ENCODE data around the gene RUNX1. TPM values are rescaled to one million over a fixed set of nuclear protein-coding genes. Genes with fewer than 3 reads are reported as not detected.

The RUNX1 gene
- total and polyA plus RNA-seq, 10 of the 15 experiments (the other 5 are each of a cell fraction or from before 2014, with no cell fraction given) = 0.90 to 15.2 (median 4.1) TPM

DNA sequence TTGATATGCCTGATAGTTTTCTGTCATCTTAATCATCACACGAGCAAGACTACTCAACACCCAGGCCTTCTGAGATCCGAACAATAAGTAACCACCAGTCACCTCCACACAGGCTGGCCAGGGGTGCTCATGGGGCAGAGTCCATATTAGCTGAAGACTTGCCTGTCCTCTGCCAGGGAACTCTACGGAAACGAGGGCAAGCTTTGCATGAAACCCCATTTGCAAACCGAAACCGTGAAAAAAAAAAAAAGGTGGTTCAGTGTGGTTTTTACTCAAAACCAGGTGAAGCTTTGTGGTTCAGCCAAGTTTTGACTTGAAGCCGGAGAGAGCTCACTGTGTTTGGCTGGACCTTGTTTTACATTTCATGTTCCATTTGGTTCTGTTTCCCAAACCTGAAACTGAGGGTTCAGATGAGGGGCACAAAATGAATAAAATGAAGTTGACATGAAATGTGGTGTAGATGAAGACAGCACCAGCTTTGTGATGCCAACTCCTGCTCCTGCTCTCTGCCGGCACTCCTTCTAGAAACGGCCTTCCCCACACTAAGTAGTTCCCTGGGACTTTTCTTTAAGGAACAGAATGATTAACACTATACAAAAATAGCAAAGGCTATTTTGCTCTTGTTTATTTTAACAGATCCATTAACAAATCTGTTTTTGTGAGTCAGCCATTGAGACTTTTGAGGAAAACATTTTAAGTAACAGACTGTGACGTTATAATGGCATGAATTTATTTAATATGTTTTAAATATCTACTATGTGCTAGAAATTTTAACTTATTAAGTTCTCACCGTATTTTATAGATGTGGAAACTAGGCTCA is 74.7 kb downstream of the RUNX1 start (continued):
- TF ChIP-seq, protein P1, sequence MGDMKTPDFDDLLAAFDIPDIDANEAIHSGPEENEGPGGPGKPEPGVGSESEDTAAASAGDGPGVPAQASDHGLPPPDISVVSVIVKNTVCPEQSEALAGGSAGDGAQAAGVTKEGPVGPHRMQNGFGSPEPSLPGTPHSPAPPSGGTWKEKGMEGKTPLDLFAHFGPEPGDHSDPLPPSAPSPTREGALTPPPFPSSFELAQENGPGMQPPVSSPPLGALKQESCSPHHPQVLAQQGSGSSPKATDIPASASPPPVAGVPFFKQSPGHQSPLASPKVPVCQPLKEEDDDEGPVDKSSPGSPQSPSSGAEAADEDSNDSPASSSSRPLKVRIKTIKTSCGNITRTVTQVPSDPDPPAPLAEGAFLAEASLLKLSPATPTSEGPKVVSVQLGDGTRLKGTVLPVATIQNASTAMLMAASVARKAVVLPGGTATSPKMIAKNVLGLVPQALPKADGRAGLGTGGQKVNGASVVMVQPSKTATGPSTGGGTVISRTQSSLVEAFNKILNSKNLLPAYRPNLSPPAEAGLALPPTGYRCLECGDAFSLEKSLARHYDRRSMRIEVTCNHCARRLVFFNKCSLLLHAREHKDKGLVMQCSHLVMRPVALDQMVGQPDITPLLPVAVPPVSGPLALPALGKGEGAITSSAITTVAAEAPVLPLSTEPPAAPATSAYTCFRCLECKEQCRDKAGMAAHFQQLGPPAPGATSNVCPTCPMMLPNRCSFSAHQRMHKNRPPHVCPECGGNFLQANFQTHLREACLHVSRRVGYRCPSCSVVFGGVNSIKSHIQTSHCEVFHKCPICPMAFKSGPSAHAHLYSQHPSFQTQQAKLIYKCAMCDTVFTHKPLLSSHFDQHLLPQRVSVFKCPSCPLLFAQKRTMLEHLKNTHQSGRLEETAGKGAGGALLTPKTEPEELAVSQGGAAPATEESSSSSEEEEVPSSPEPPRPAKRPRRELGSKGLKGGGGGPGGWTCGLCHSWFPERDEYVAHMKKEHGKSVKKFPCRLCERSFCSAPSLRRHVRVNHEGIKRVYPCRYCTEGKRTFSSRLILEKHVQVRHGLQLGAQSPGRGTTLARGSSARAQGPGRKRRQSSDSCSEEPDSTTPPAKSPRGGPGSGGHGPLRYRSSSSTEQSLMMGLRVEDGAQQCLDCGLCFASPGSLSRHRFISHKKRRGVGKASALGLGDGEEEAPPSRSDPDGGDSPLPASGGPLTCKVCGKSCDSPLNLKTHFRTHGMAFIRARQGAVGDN (IDR thresholded peaks at IDR 0.05) = no peak
- TF ChIP-seq BHLHE40 (IDR thresholded peaks at IDR 0.05; ENCODE audit: borderline replicate concordance in 1 of 2, low read depth in 2 of 2, low read length in 1 of 2) = peak; percentile 14 to 38; a peak in 2 of 4 replicates
- TF ChIP-seq BRCA1 (IDR thresholded peaks at IDR 0.05; ENCODE audit: low read depth, low read length) = no peak
- TF ChIP-seq, protein P2, sequence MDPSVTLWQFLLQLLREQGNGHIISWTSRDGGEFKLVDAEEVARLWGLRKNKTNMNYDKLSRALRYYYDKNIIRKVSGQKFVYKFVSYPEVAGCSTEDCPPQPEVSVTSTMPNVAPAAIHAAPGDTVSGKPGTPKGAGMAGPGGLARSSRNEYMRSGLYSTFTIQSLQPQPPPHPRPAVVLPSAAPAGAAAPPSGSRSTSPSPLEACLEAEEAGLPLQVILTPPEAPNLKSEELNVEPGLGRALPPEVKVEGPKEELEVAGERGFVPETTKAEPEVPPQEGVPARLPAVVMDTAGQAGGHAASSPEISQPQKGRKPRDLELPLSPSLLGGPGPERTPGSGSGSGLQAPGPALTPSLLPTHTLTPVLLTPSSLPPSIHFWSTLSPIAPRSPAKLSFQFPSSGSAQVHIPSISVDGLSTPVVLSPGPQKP (IDR thresholded peaks at IDR 0.05; ENCODE audit: low read depth, low read length) = no peak
- peak; percentile 82 for TF ChIP-seq JUNB (IDR thresholded peaks at IDR 0.05)
- 0 out of 2 replicates have a peak, but pooled peaks have one; percentile 19 for TF ChIP-seq NR2F1 (conservative IDR thresholded peaks at IDR 0.05)
- TF ChIP-seq, protein P3, sequence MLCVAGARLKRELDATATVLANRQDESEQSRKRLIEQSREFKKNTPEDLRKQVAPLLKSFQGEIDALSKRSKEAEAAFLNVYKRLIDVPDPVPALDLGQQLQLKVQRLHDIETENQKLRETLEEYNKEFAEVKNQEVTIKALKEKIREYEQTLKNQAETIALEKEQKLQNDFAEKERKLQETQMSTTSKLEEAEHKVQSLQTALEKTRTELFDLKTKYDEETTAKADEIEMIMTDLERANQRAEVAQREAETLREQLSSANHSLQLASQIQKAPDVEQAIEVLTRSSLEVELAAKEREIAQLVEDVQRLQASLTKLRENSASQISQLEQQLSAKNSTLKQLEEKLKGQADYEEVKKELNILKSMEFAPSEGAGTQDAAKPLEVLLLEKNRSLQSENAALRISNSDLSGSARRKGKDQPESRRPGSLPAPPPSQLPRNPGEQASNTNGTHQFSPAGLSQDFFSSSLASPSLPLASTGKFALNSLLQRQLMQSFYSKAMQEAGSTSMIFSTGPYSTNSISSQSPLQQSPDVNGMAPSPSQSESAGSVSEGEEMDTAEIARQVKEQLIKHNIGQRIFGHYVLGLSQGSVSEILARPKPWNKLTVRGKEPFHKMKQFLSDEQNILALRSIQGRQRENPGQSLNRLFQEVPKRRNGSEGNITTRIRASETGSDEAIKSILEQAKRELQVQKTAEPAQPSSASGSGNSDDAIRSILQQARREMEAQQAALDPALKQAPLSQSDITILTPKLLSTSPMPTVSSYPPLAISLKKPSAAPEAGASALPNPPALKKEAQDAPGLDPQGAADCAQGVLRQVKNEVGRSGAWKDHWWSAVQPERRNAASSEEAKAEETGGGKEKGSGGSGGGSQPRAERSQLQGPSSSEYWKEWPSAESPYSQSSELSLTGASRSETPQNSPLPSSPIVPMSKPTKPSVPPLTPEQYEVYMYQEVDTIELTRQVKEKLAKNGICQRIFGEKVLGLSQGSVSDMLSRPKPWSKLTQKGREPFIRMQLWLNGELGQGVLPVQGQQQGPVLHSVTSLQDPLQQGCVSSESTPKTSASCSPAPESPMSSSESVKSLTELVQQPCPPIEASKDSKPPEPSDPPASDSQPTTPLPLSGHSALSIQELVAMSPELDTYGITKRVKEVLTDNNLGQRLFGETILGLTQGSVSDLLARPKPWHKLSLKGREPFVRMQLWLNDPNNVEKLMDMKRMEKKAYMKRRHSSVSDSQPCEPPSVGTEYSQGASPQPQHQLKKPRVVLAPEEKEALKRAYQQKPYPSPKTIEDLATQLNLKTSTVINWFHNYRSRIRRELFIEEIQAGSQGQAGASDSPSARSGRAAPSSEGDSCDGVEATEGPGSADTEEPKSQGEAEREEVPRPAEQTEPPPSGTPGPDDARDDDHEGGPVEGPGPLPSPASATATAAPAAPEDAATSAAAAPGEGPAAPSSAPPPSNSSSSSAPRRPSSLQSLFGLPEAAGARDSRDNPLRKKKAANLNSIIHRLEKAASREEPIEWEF (IDR thresholded peaks at IDR 0.05; ENCODE audit: insufficient replicate concordance, low read depth, low read length) = no peak
- no peak for TF ChIP-seq ZNF274 (IDR thresholded peaks at IDR 0.05; ENCODE audit: insufficient read depth, insufficient read length)
- no peak for TF ChIP-seq DPF2 (IDR thresholded peaks at IDR 0.05)
- peak; percentile 68; the same call in 1 of the 2 replicates for TF ChIP-seq BCL11A (IDR thresholded peaks at IDR 0.05; ENCODE audit: low read depth, low read length)
- no peak for TF ChIP-seq KDM1A (IDR thresholded peaks at IDR 0.05; ENCODE audit: borderline replicate concordance)
- no peak for TF ChIP-seq ASH2L (IDR thresholded peaks at IDR 0.05; ENCODE audit: borderline replicate concordance, low read depth)
- peak; percentile 46; the same call in 1 of the 2 replicates for TF ChIP-seq CREB1 (IDR thresholded peaks at IDR 0.05; ENCODE audit: low read depth)
- peak in 1 of 2 experiments; percentile 80; a peak in 1 of 4 replicates for TF ChIP-seq CEBPB (IDR thresholded peaks at IDR 0.05; ENCODE audit: borderline replicate concordance in 1 of 2, low read depth in 2 of 2, low read length in 2 of 2)
- TF ChIP-seq YY1 (IDR thresholded peaks at IDR 0.05; ENCODE audit: low read depth, low read length) = peak; percentile 48; the same call in 1 of the 2 replicates
- peak; percentile 90 for TF ChIP-seq ZNF384 (IDR thresholded peaks at IDR 0.05; ENCODE audit: borderline replicate concordance, low read depth, low read length)
- no peak for TF ChIP-seq ZSCAN29 (IDR thresholded peaks at IDR 0.05)
- TF ChIP-seq RAD51 (IDR thresholded peaks at IDR 0.05) = no peak
- no peak for TF ChIP-seq NR2C2 (IDR thresholded peaks at IDR 0.05; ENCODE audit: borderline replicate concordance, control insufficient read depth, insufficient read length, low read depth)
- peak; percentile 88 for TF ChIP-seq IRF4 (IDR thresholded peaks at IDR 0.05; ENCODE audit: low read depth, low read length)

Data from GM12878 (cell line).